GM19043 (cell line): ENCODE results near the gene RBM22.

Experiments
- ATAC-seq: cut with Tn5 transposase; IDR thresholded peaks from one replicate; pipeline ENCODE4 v1.9.1; 2021; ENCODE audit warnings: low read depth; ENCODE audit not compliant: unreplicated experiment

RBM22 gene

GRCh38 chr5:150653762-150654556 is 46.9 kb downstream of the RBM22 start:
- ATAC-seq = no peak

- no peak for ATAC-seq
Observed at GRCh38 chr5:150653145-150653761, 47.6 kb downstream of the RBM22 start.

GRCh38 chr5:150651924-150652671 is 48.8 kb downstream of the RBM22 start:
- no peak for ATAC-seq

GRCh38 chr5:150651382-150651781 is 49.5 kb downstream of the RBM22 start:
- no peak for ATAC-seq

GRCh38 chr5:150650021-150651006 is 50.5 kb downstream of the RBM22 start:
- ATAC-seq = no peak

GRCh38 chr5:150649108-150650020 is 51.5 kb downstream of the RBM22 start:
- ATAC-seq = no peak

- ATAC-seq = no peak
Observed at GRCh38 chr5:150648294-150649107, 52.4 kb downstream of the RBM22 start.

- ATAC-seq = no peak
Observed at GRCh38 chr5:150647275-150648251, 53.3 kb downstream of the RBM22 start.

- ATAC-seq = no peak
Observed at GRCh38 chr5:150645070-150645700, 55.7 kb downstream of the RBM22 start.

GRCh38 chr5:150644514-150644913 is 56.3 kb downstream of the RBM22 start:
- no peak for ATAC-seq

GRCh38 chr5:150644058-150644457 is 56.8 kb downstream of the RBM22 start:
- ATAC-seq = no peak

GRCh38 chr5:150642991-150643710 is 57.7 kb downstream of the RBM22 start:
- no peak for ATAC-seq

- no peak for ATAC-seq
Observed at GRCh38 chr5:150642567-150642927, 58.3 kb downstream of the RBM22 start.

GRCh38 chr5:150641824-150642566 is 58.9 kb downstream of the RBM22 start:
- ATAC-seq = no peak

GRCh38 chr5:150641006-150641570 is 59.8 kb downstream of the RBM22 start:
- no peak for ATAC-seq
